HG03342 (cell line): ENCODE measurements around the gene CTNND2.

Experiments
- ATAC-seq: cut with Tn5 transposase; IDR thresholded peaks from one replicate; pipeline ENCODE4 v1.9.1; 2021; ENCODE audit warnings: mild to moderate bottlenecking, moderate library complexity; ENCODE audit not compliant: unreplicated experiment

Gene CTNND2

GRCh38 chr5:11407556-11408145 lies 496.6 kb downstream of the CTNND2 start:
- no peak for ATAC-seq

DNA sequence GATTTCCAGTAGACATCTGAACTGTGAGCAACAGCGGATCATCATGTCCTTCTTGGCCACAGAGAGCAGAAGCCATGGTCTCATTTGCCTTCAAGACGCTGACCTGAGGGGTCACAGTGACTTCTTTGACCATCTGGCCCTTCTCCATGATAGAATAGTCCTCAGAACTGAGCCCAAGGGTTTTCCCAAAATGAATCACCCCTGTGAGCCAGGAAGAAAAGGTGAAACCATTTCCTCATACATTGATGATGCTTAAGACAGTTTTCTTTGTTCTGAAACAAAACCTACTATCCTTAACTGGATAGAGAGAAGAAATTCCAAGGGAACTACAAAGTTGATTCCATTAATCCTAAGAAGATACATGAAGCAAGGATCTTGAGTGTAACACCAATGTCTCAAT lies 503.9 kb downstream of the CTNND2 start:
- ATAC-seq: no peak

DNA sequence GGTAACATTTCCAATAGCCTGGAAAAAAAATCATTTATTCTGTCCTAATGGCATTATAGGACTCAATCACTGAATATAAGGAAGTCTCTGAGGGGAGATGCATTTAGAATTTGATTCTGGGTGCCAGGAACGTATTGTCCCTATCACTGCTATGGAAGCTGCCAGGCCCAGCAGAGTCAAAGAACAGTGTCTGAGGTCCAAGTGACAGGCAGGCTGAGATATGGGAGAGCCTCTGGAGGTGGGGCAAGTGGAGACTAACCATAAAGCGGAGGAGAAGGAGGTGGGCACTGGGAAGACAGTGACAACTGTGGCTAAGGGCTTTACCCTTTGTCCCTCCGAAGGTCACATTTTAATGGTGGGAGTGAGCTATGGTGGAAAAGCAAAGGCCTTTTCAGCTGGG lies 505.5 kb downstream of the CTNND2 start:
- ATAC-seq: no peak

GRCh38 chr5:11397549-11397948 lies 506.7 kb downstream of the CTNND2 start:
- ATAC-seq: no peak

GRCh38 chr5:11396917-11397316 lies 507.3 kb downstream of the CTNND2 start:
- no peak for ATAC-seq

- no peak for ATAC-seq
Measured at GRCh38 chr5:11394933-11395332, 509.3 kb downstream of the CTNND2 start.

GRCh38 chr5:11390291-11390767 lies 513.9 kb downstream of the CTNND2 start:
- no peak for ATAC-seq

DNA sequence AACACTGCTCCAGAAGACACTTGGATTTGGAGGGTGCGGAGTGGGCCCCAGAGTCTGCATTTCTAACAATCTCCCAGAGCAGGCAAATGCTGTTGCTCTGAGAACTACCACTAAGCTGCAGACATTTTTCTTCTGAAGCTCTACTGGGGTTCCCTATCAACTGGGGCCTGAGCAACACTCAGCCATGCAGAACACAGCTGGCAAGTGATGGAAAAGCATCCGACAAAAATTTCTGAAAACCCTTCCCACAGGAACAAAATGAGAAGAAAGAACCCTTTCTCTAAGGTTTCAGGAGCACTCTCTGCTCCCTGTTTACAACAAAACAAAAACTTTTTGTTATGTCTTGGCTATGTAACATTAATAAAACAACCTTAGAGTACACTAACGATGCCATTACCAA lies 516.9 kb downstream of the CTNND2 start:
- no peak for ATAC-seq

GRCh38 chr5:11386398-11386797 lies 517.8 kb downstream of the CTNND2 start:
- no peak for ATAC-seq

DNA sequence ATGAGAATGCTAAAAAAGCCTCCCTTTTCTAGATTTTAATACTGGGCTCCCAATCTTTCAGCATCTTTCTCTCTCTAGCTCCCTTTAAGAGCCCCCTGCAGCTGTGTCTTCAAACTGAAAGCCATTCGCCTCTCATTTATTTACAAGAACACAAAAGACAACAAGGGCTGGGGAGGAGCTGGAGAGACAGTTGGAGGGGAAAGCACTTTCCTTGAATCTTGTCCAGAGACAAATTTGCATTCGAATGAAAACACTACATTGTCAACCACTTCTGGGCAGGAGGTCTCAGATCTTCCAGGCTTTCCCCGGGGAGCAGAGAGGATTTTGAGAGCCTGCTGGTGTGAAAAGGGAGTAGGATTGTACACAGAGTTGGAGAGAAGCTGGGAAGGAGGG lies 518.3 kb downstream of the CTNND2 start:
- no peak for ATAC-seq

- no peak for ATAC-seq
Measured at GRCh38 chr5:11385251-11385900, 518.9 kb downstream of the CTNND2 start.

DNA sequence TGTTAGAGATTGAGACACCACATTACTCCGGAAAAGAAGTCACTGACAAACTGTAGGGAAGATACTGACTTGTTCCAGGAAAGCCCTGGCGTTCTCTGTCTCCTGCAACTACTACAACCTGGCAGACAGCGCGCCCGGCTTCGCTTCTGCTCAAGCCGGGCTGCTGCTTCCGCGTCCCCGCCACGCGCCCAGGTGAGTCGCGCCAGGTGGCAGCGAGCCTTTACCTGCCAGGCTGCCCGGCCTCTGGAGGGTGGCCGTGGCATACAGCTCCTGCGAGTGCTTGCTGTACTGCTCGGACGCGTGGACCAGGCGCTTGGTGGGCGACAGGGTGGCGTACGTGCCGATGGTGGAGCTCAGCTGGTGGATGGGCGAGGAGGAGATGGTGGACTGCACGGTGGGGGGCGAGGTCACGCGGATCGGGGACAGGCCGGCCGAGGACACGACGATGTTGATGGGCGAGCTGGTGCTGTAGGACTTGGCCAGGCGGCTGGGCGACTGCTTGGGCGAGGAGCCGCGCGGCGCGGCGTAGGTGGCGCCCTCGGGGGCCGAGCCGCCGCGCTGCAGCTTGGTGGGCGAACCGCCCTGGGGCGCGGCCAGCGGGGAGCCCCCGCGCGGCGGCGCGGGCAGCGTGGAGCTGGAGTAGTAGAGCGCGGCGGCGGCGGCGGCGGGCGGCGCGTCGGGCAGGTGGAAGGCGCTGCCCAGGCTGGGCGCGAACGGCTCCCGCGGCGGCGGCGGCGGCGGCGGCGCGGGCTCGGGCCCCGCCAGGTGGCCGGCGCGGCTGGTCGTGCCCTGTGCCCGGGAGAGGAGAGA lies 519.6 kb downstream of the CTNND2 start:
- ATAC-seq: no peak

- no peak for ATAC-seq
Measured at GRCh38 chr5:11383506-11384095, 520.6 kb downstream of the CTNND2 start.

GRCh38 chr5:11378461-11378860 lies 525.8 kb downstream of the CTNND2 start:
- ATAC-seq: no peak

DNA sequence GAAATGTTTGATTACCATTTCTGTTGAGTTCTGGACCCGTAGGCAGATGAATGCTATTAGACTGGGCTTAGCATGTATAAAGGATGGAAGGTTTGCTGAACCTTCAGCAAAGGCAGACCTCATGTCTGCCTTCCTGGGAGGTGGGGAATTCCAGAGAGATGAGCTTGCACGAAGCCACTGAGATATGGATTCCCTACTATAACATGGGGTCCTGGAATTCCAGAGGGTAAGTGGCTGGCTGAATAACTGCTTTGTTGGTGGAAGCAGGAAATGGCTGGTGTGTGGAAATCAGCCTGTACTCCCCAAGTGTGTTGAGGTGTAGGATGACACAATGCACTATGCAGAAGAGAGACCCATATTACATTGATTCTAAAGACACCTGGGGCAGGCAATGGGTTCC lies 526.4 kb downstream of the CTNND2 start:
- ATAC-seq: no peak

GRCh38 chr5:11372191-11372590 lies 532.1 kb downstream of the CTNND2 start:
- ATAC-seq: no peak

DNA sequence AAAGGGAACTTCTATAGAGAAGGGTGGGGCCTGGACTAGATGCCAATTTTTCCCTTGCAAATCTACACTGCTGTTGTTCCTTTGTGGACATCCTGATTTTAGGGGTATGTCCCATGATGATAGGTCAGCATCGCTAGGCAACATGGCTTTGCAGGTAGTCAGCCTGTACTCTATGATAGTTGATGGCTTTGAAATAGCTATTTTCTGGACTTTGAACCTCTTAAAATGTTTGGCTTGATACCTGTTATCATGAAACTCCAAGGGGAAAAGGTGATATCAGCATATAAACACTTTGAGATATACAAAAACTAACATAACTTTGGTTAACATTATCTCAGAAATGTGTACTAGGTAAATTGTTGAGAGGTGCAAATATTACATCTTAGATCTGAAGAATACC lies 533.2 kb downstream of the CTNND2 start:
- ATAC-seq: no peak

GRCh38 chr5:11364531-11364930 lies 539.7 kb downstream of the CTNND2 start:
- no peak for ATAC-seq

DNA sequence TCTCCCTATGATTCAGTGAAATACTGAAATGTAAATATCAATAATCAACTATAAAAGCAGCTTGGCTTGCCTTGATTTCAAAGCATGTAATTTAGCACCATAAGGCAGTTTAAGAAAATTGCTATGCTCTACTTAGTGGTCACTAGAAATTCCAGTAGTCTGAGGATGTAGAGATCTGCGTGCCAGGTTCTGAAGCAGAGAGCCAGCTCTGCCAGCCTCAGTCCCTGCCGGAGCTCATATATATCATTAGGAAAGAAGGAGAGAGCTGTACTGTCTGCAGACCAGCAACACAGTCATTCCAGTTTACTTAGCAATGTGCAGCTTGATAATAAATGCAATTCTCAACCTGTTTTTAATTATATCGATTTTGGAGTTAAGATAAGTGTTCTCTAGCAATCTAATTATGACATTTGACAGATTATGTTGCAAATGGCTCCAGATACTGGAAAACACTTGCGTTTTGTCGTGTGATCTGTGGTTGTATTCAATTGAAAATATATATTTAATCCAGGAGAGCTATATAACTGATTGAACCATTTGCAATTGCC lies 540.5 kb downstream of the CTNND2 start:
- ATAC-seq: no peak

- ATAC-seq: no peak
Measured at GRCh38 chr5:11361768-11362167, 542.5 kb downstream of the CTNND2 start.

DNA sequence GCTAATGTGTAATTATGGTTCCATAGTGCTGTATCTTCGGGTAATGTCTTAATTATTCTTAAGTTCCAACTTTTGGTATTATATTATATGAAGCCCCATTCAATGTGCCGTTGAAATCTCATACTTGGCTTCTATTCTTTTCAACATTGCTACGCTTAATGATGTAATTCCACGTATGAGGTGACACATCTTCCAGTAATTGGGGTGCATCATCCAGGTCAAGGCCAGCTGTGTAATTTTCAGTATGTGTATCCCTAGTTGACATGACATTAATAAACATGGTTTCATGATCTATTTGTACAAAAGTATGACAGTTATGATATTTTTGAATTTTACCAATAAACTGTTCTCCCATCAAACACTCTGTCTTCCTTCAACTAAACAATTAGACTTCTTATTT lies 546.3 kb downstream of the CTNND2 start:
- no peak for ATAC-seq
